Measurements from ENCODE around the gene SORCS1.

SORCS1 gene

GRCh38 chr10:106648534-106649481 lies 515.7 kb downstream of the SORCS1 start:
- Histone ChIP-seq H3K4me3 (ENCODE audit: low read depth, low read length, poor library complexity, severe bottlenecking) (no peak overlapping the region), H3K36me3 (ENCODE audit: insufficient read depth, low read length) (no peaks in the 10 kb centered on the region), H3K9ac (ENCODE audit: low read length) (no peak overlapping the region), H3K27ac (ENCODE audit: low read depth, low read length, poor library complexity, severe bottlenecking) (no peak overlapping the region), H2AFZ (ENCODE audit: low read length) (no peak overlapping the region), H4K20me1 (ENCODE audit: insufficient read depth, low read length) (no peaks in the 10 kb centered on the region), H3K4me1 (ENCODE audit: insufficient read depth, low read length, severe bottlenecking) (no peaks in the 10 kb centered on the region), H3K27me3 (ENCODE audit: insufficient read depth, low read length) (no peaks in the 10 kb centered on the region), H3F3A (ENCODE audit: insufficient read depth, low read length) (no peaks in the 10 kb centered on the region), H3K9me2 (ENCODE audit: low read depth, low read length) (no peaks in the 10 kb centered on the region), H3K79me2 (ENCODE audit: insufficient read depth, low read length) (no peaks in the 10 kb centered on the region), H3K9me3 (ENCODE audit: low read length) (no peaks in the 10 kb centered on the region), H3K4me2 (ENCODE audit: low read length) (no peak overlapping the region)
- TF ChIP-seq EZH2 (IDR thresholded peaks at IDR 0.05; ENCODE audit: borderline replicate concordance, low read length) (no peak), CTCF (IDR thresholded peaks at IDR 0.05; ENCODE audit: low read length) (no peak)

GRCh38 chr10:106643473-106643872 lies 521.0 kb downstream of the SORCS1 start:
- H3K9me3 ChIP-seq (ENCODE audit: low read length) = no peaks in the 10 kb centered on the region
- TF ChIP-seq EZH2 (IDR thresholded peaks at IDR 0.05; ENCODE audit: borderline replicate concordance, low read length) (no peak), CTCF (IDR thresholded peaks at IDR 0.05; ENCODE audit: low read length) (no peak)
- no peak overlapping the region for H3K4me3 ChIP-seq (ENCODE audit: low read depth, low read length, poor library complexity, severe bottlenecking)

GRCh38 chr10:106637873-106638272 lies 526.6 kb downstream of the SORCS1 start:
- no peaks in the 10 kb centered on the region for H3K9me3 ChIP-seq (ENCODE audit: low read length)
- no peak for TF ChIP-seq CTCF (IDR thresholded peaks at IDR 0.05; ENCODE audit: low read length)
- TF ChIP-seq EZH2 (IDR thresholded peaks at IDR 0.05; ENCODE audit: borderline replicate concordance, low read length) = no peak

More at GRCh38 chr10:106643473-106643872, 521.0 kb downstream of the SORCS1 start:
- no peaks in the 10 kb centered on the region for H3K27me3 ChIP-seq (ENCODE audit: insufficient read depth, low read length)
- no peaks in the 10 kb centered on the region for H4K20me1 ChIP-seq (ENCODE audit: insufficient read depth, low read length)
- H3K9me2 ChIP-seq (ENCODE audit: low read depth, low read length) = no peaks in the 10 kb centered on the region
- H3K4me2 ChIP-seq (ENCODE audit: low read length) = no peak overlapping the region
- H2AFZ ChIP-seq (ENCODE audit: low read length) = no peak overlapping the region
- no peaks in the 10 kb centered on the region for H3K4me1 ChIP-seq (ENCODE audit: insufficient read depth, low read length, severe bottlenecking)
- H3K36me3 ChIP-seq (ENCODE audit: insufficient read depth, low read length) = no peaks in the 10 kb centered on the region
- no peak overlapping the region for H3K27ac ChIP-seq (ENCODE audit: low read depth, low read length, poor library complexity, severe bottlenecking)
- no peaks in the 10 kb centered on the region for H3F3A ChIP-seq (ENCODE audit: insufficient read depth, low read length)
- no peak overlapping the region for H3K9ac ChIP-seq (ENCODE audit: low read length)
- H3K79me2 ChIP-seq (ENCODE audit: insufficient read depth, low read length) = no peaks in the 10 kb centered on the region

More at GRCh38 chr10:106637873-106638272, 526.6 kb downstream of the SORCS1 start:
- H4K20me1 ChIP-seq (ENCODE audit: insufficient read depth, low read length) = no peaks in the 10 kb centered on the region
- H3K27me3 ChIP-seq (ENCODE audit: insufficient read depth, low read length) = no peaks in the 10 kb centered on the region
- H3K27ac ChIP-seq (ENCODE audit: low read depth, low read length, poor library complexity, severe bottlenecking) = no peak overlapping the region
- H2AFZ ChIP-seq (ENCODE audit: low read length) = no peak overlapping the region
- H3K4me3 ChIP-seq (ENCODE audit: low read depth, low read length, poor library complexity, severe bottlenecking) = no peak overlapping the region
- no peak overlapping the region for H3K4me2 ChIP-seq (ENCODE audit: low read length)
- no peaks in the 10 kb centered on the region for H3F3A ChIP-seq (ENCODE audit: insufficient read depth, low read length)
- no peak overlapping the region for H3K9ac ChIP-seq (ENCODE audit: low read length)
- no peaks in the 10 kb centered on the region for H3K79me2 ChIP-seq (ENCODE audit: insufficient read depth, low read length)
- no peaks in the 10 kb centered on the region for H3K9me2 ChIP-seq (ENCODE audit: low read depth, low read length)
- no peaks in the 10 kb centered on the region for H3K4me1 ChIP-seq (ENCODE audit: insufficient read depth, low read length, severe bottlenecking)
- no peaks in the 10 kb centered on the region for H3K36me3 ChIP-seq (ENCODE audit: insufficient read depth, low read length)
